ENCODE data around the gene HIGD2A. TPM values are rescaled to one million over a fixed set of nuclear protein-coding genes. Genes with fewer than 3 reads are reported as not detected.

The HIGD2A gene
- total and polyA plus RNA-seq, 2 of the 13 experiments (the other 11 are each of a cell fraction or from before 2014, with no cell fraction given), result 89.2 to 146 TPM

GRCh38 chr5:176388003-176388443 is 528 bp upstream of the HIGD2A start (continued):
- TF ChIP-seq HMGXB3 (CRISPR knock-in tag; IDR thresholded peaks at IDR 0.05; ENCODE audit: borderline replicate concordance), result no peak
- no peak for TF ChIP-seq ZFP41 (CRISPR knock-in tag; IDR thresholded peaks at IDR 0.05; ENCODE audit: borderline replicate concordance)
- no peak for TF ChIP-seq STAT5B (CRISPR knock-in tag; IDR thresholded peaks at IDR 0.05)
- no peak for TF ChIP-seq CREM (IDR thresholded peaks at IDR 0.05)
- TF ChIP-seq CREM (CRISPR knock-in tag; IDR thresholded peaks at IDR 0.05), result no peak
- TF ChIP-seq ZBTB8A (CRISPR knock-in tag; IDR thresholded peaks at IDR 0.05; ENCODE audit: borderline replicate concordance, low read depth), result 0 out of 2 replicates have a peak, but pooled peaks have one; percentile 83
- no peak for TF ChIP-seq SMAD1 (CRISPR knock-in tag; IDR thresholded peaks at IDR 0.05; ENCODE audit: borderline replicate concordance, low read depth)
- TF ChIP-seq, protein P1, sequence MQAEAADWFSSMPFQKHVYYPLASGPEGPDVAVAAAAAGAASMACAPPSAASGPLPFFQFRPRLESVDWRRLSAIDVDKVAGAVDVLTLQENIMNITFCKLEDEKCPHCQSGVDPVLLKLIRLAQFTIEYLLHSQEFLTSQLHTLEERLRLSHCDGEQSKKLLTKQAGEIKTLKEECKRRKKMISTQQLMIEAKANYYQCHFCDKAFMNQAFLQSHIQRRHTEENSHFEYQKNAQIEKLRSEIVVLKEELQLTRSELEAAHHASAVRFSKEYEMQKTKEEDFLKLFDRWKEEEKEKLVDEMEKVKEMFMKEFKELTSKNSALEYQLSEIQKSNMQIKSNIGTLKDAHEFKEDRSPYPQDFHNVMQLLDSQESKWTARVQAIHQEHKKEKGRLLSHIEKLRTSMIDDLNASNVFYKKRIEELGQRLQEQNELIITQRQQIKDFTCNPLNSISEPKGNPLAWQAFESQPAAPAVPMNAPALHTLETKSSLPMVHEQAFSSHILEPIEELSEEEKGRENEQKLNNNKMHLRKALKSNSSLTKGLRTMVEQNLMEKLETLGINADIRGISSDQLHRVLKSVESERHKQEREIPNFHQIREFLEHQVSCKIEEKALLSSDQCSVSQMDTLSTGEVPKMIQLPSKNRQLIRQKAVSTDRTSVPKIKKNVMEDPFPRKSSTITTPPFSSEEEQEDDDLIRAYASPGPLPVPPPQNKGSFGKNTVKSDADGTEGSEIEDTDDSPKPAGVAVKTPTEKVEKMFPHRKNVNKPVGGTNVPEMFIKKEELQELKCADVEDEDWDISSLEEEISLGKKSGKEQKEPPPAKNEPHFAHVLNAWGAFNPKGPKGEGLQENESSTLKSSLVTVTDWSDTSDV (CRISPR knock-in tag; IDR thresholded peaks at IDR 0.05), result no peak
- TF ChIP-seq RFXANK (CRISPR knock-in tag; IDR thresholded peaks at IDR 0.05), result no peak
- TF ChIP-seq ETV6 (CRISPR knock-in tag; conservative IDR thresholded peaks at IDR 0.05), result no peak
- TF ChIP-seq CBFB (CRISPR knock-in tag; IDR thresholded peaks at IDR 0.05), result peak; percentile 21; the same call in 1 of the 2 replicates
- no peak for TF ChIP-seq TEF (CRISPR knock-in tag; IDR thresholded peaks at IDR 0.05)
- TF ChIP-seq ZNF276 (CRISPR knock-in tag; IDR thresholded peaks at IDR 0.05; ENCODE audit: low read depth), result no peak
- no peak for TF ChIP-seq CAMTA2 (CRISPR knock-in tag; IDR thresholded peaks at IDR 0.05; ENCODE audit: borderline replicate concordance)

Data from HepG2 (cell line).